ENCODE measurements around the gene HOXD9.

HOXD9 gene

GRCh38 chr2:176172895-176173566 is 50.5 kb downstream of the HOXD9 start:
- no peak overlapping the region for H3K4me3 ChIP-seq (ENCODE audit: control insufficient read depth in 1 of 7, extremely low read depth in 1 of 7, insufficient read depth in 4 of 7, low read depth in 2 of 7, low read length in 6 of 7)
- POLR2A ChIA-PET: no interaction called here
- peaks cover 0 to 11% (median 4%) of the 10 kb centered on the region in 4 experiments for H3K4me1 ChIP-seq (ENCODE audit: control extremely low read depth in 1 of 4, control insufficient read depth in 4 of 4, insufficient read depth in 4 of 4, low read length in 3 of 4)
- no peaks in the 10 kb centered on the region for H3K36me3 ChIP-seq (ENCODE audit: control insufficient read depth in 4 of 4, insufficient read depth in 4 of 4, low read length in 3 of 4)
- 17% methylated on average over 1 of the region's 14 CpGs for WGBS (ENCODE audit: insufficient coverage)
- peaks cover 31 to 98% (median 68%) of the 10 kb centered on the region in 5 experiments for H3K27me3 ChIP-seq (replicated peaks in 2 of 5; ENCODE audit: control insufficient read depth in 4 of 5, insufficient read depth in 5 of 5, low read length in 4 of 5)
- DNase-seq: no peak
- no peak overlapping the region for H3K27ac ChIP-seq (ENCODE audit: insufficient read depth in 1 of 2, low read depth in 1 of 2, low read length in 2 of 2, poor library complexity in 1 of 2, severe bottlenecking in 2 of 2)
- CTCF ChIA-PET: interaction anchor here (0.8 to 1.2 kb wide), 3 partner anchors 13 to 88 kb away, joined by 3 to 4 read pairs (median 3); no protein-coding TSS in a partner anchor
- H3K9me3 ChIP-seq (ENCODE audit: control extremely low read depth in 1 of 5, control insufficient read depth in 4 of 5, insufficient read depth in 2 of 5, low read depth in 1 of 5, low read length in 4 of 5): peaks cover 0 to under 1% (median 0%) of the 10 kb centered on the region in 5 experiments

GRCh38 chr2:176173567-176174381 is 51.3 kb downstream of the HOXD9 start:
- POLR2A ChIA-PET: no interaction called here
- Histone ChIP-seq H3K9me3 (ENCODE audit: control extremely low read depth in 1 of 5, control insufficient read depth in 4 of 5, insufficient read depth in 2 of 5, low read depth in 1 of 5, low read length in 4 of 5) (no peaks in the 10 kb centered on the region), H3K4me1 (ENCODE audit: control extremely low read depth in 1 of 4, control insufficient read depth in 4 of 4, insufficient read depth in 4 of 4, low read length in 3 of 4) (peaks cover 0 to 18% (median 10%) of the 10 kb centered on the region in 4 experiments), H3K36me3 (ENCODE audit: control insufficient read depth in 4 of 4, insufficient read depth in 4 of 4, low read length in 3 of 4) (no peaks in the 10 kb centered on the region), H3K27me3 (replicated peaks in 2 of 5; ENCODE audit: control insufficient read depth in 4 of 5, insufficient read depth in 5 of 5, low read length in 4 of 5) (peaks cover 31 to 100% (median 68%) of the 10 kb centered on the region in 5 experiments), H3K4me3 (ENCODE audit: control insufficient read depth in 1 of 7, extremely low read depth in 1 of 7, insufficient read depth in 4 of 7, low read depth in 2 of 7, low read length in 6 of 7) (no peak overlapping the region), H3K27ac (ENCODE audit: insufficient read depth in 1 of 2, low read depth in 1 of 2, low read length in 2 of 2, poor library complexity in 1 of 2, severe bottlenecking in 2 of 2) (no peak overlapping the region)
- CTCF ChIA-PET: interaction anchor here (0.6 to 3.5 kb wide), 5 partner anchors 8 to 281 kb away, joined by 3 to 14 read pairs (median 4); no protein-coding TSS in a partner anchor
- no peak for DNase-seq
- WGBS (ENCODE audit: insufficient coverage): 0% methylated on average over 1 of the region's 7 CpGs

- Histone ChIP-seq H3K27ac (ENCODE audit: insufficient read depth in 1 of 2, low read depth in 1 of 2, low read length in 2 of 2, poor library complexity in 1 of 2, severe bottlenecking in 2 of 2) (no peak overlapping the region), H3K4me3 (ENCODE audit: control insufficient read depth in 1 of 7, extremely low read depth in 1 of 7, insufficient read depth in 4 of 7, low read depth in 2 of 7, low read length in 6 of 7) (no peak overlapping the region), H3K9me3 (ENCODE audit: control extremely low read depth in 1 of 5, control insufficient read depth in 4 of 5, insufficient read depth in 2 of 5, low read depth in 1 of 5, low read length in 4 of 5) (no peaks in the 10 kb centered on the region), H3K4me1 (ENCODE audit: control extremely low read depth in 1 of 4, control insufficient read depth in 4 of 4, insufficient read depth in 4 of 4, low read length in 3 of 4) (peaks cover 0 to 18% (median 10%) of the 10 kb centered on the region in 4 experiments), H3K36me3 (ENCODE audit: control insufficient read depth in 4 of 4, insufficient read depth in 4 of 4, low read length in 3 of 4) (no peaks in the 10 kb centered on the region), H3K27me3 (replicated peaks in 2 of 5; ENCODE audit: control insufficient read depth in 4 of 5, insufficient read depth in 5 of 5, low read length in 4 of 5) (peaks cover 37 to 100% (median 71%) of the 10 kb centered on the region in 5 experiments)
- ChIA-PET CTCF (interaction anchor here (0.6 to 3.5 kb wide), 4 partner anchors 9 to 280 kb away, joined by 3 to 14 read pairs (median 6); no protein-coding TSS in a partner anchor), POLR2A (interaction anchor here (0.6 kb wide), 1 partner anchor 524 kb away, joined by 4 read pairs; no protein-coding TSS in a partner anchor)
- no peak for DNase-seq
- 5% methylated on average over 10 of the region's 14 CpGs for WGBS (ENCODE audit: insufficient coverage)
Measured at GRCh38 chr2:176174382-176174823, 51.9 kb downstream of the HOXD9 start.
